Left lung (tissue), 10 donors: ENCODE data around the gene TMEM209. TPM values are rescaled to one million over a fixed set of nuclear protein-coding genes. Genes with fewer than 3 reads are reported as not detected.

Experiments
- ATAC-seq: fragments of 200-7000 bp; cut with Tn5 transposase; one replicate; pipeline ENCODE4 v1.9.1; 2020; ENCODE audit warnings: moderate library complexity
- DNase-seq, 4 donors: peaks; one replicate each; pipeline ENCODE4 v3.0.0-alpha.2; 2013 to 2020
- H3K27ac ChIP-seq, 2 donors: fragments of 200-600 bp; sonication (generic) in 1 of 2; one replicate each; pipeline versions ENCODE4 v1.5.0 to v1.8.0; 2020 to 2021
- H3K27me3 ChIP-seq, 2 donors: fragments of 200-600 bp; sonication (generic) in 1 of 2; one replicate each; pipeline versions ENCODE4 v1.5.0 to v1.8.0; 2020 to 2021
- H3K36me3 ChIP-seq, 2 donors: fragments of 200-600 bp; sonication (generic) in 1 of 2; one replicate each; pipeline versions ENCODE4 v1.5.0 to v1.8.0; 2020 to 2021
- H3K4me1 ChIP-seq, 2 donors: fragments of 200-600 bp; one replicate each; pipeline ENCODE4 v1.8.0; 2021
- H3K4me3 ChIP-seq, 2 donors: fragments of 200-600 bp; sonication (generic) in 1 of 2; one replicate each; pipeline versions ENCODE4 v1.5.0 to v1.8.0; 2020 to 2021; ENCODE audit warnings: mild to moderate bottlenecking in 1 of 2
- H3K9me3 ChIP-seq, 2 donors: fragments of 200-600 bp; sonication (generic) in 1 of 2; one replicate each; pipeline versions ENCODE4 v1.5.0 to v1.8.0; 2020 to 2021
- CTCF ChIP-seq, 2 donors: fragments of 200-600 bp; sonication (generic) in 1 of 2; IDR thresholded peaks; one replicate each; pipeline versions ENCODE4 v1.5.0 to v1.8.0; 2021; ENCODE audit warnings: antibody characterized with exemption in 2 of 2
- intact Hi-C, 2 donors: fragments of 100-400 bp; cut with DNase I; formaldehyde crosslinking; loops; one replicate each; pipeline versions ENCODE4 v1.11.2 to v1.14.2; 2022
- polyA plus RNA-seq, 6 donors: library from polyadenylated mRNA; unstranded; fragments of 120-200 nt; gene quantifications; one replicate each; pipeline ENCODE4 v1.2.1, GENCODE V29; 2013; ENCODE audit not compliant: insufficient read length in 6 of 6
- total RNA-seq, 2 donors: library from RNA; stranded (reverse); fragmentation: NEBNext Ultra II Directional; extraction: Animal tissue kit (Norgen Biotek cat#: 25700); gene quantifications; one replicate each; pipeline ENCODE4 v1.2.1, GENCODE V29; 2021
- donor health status: DM: no; HTN: yes; CAD: no.
- donor health status: DM: no; HTN: no; CAD: no.

Gene TMEM209
- total and polyA plus RNA-seq, 8 donors = 18.8 to 23.5 (median 20.3) TPM

- intact Hi-C loops = no loop called here
- Histone ChIP-seq H3K4me3 (no peak overlapping the region), H3K36me3 (peaks cover 0 to 3% of the 10 kb centered on the region in 2 donors), H3K27ac (no peak overlapping the region), H3K9me3 (peaks cover 0 to 3% of the 10 kb centered on the region in 2 donors), H3K27me3 (no peaks in the 10 kb centered on the region), H3K4me1 (peaks cover 0 to 8% of the 10 kb centered on the region in 2 donors)
- no peak for TF ChIP-seq CTCF (IDR thresholded peaks at IDR 0.05)
- ATAC-seq (peak; percentile 2), DNase-seq (peak in 1 of 4 donors; percentile 83)
These were observed 50.5 kb downstream of the TMEM209 start for GRCh38 chr7:130154501-130155317.

DNA sequence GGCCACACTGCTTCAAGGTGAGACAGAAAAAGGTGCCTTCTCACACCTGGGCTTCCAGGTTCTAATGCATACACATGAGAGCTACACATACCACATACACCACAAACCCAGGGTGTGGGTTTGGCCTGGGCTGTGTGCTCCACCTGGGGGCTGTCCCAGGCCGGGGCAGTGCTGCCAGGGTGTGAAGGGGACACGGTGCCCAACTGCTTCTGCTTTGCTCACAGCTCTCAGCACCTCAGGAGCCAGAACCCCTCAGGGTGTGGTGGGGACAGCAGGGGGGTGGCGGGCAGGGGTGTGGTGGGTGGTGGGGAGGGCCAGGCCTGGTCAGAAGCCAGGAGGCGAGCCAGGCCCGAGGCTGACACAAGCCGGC lies 51.1 kb downstream of the TMEM209 start:
- ATAC-seq = peak; percentile 92

DNA sequence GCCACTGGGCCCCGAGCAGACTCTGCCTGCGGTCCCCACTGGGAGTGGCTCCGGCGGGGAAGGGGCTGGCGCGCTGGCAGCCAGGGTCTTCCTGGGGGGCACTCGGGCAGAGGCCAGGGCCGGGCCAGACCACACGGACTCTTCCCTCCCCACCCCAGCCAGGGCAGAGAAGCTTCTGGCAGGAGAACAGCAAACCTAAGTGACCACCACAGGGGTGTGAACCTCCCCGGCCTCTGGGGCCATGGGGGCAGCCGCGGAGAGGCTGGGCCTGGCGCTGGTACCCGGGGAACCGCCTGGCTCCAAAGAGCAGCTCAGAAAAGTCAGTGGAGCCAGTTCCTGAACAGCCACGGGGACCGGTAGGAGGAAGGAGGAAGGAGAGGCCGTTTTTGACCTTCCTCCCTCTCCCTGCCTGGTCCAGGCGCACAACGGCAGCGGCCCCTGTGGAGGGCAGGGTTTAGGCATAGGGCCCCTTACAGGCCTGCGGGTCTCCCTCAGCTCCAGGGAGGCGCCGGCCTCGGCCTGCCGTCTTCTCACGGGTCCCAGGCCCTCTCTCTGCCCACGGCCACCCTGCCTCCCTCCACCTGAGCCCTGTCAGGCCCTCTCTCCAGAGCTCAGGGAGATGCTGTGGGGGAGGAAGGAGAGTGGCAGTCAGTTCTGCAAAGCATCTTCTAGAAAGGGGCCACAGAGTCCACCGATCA lies 51.8 kb downstream of the TMEM209 start:
- H3K4me1 ChIP-seq = peaks cover 0 to 8% of the 10 kb centered on the region in 2 donors
- ATAC-seq = no peak
- TF ChIP-seq CTCF (IDR thresholded peaks at IDR 0.05) = no peak
- no peak for DNase-seq
- H3K27me3 ChIP-seq = no peaks in the 10 kb centered on the region
- intact Hi-C loops = no loop called here
- peaks cover 0 to 3% of the 10 kb centered on the region in 2 donors for H3K9me3 ChIP-seq
- no peak overlapping the region for H3K4me3 ChIP-seq
- H3K36me3 ChIP-seq = no peaks in the 10 kb centered on the region
- H3K27ac ChIP-seq = no peak overlapping the region

More for the DNA sequence above, 51.1 kb downstream of the TMEM209 start:
- intact Hi-C loops = no loop called here
- no peak for TF ChIP-seq CTCF (IDR thresholded peaks at IDR 0.05)
- no peaks in the 10 kb centered on the region for H3K27me3 ChIP-seq
- no peaks in the 10 kb centered on the region for H3K36me3 ChIP-seq
- peak in 1 of 4 donors; percentile 65 for DNase-seq
- H3K4me1 ChIP-seq = peaks cover 0 to 8% of the 10 kb centered on the region in 2 donors
- no peak overlapping the region for H3K27ac ChIP-seq
- peaks cover 0 to 3% of the 10 kb centered on the region in 2 donors for H3K9me3 ChIP-seq
- no peak overlapping the region for H3K4me3 ChIP-seq

- intact Hi-C loops = no loop called here
- Histone ChIP-seq H3K36me3 (no peaks in the 10 kb centered on the region), H3K4me1 (peaks cover 0 to 8% of the 10 kb centered on the region in 2 donors), H3K27me3 (no peaks in the 10 kb centered on the region), H3K27ac (no peak overlapping the region), H3K4me3 (no peak overlapping the region), H3K9me3 (peaks cover 0 to 3% of the 10 kb centered on the region in 2 donors)
- TF ChIP-seq CTCF (IDR thresholded peaks at IDR 0.05) = no peak
- DNase-seq = no peak
- ATAC-seq = no peak
These were observed 52.6 kb downstream of the TMEM209 start for GRCh38 chr7:130152493-130153210.
